NCI-H1930 (cell line): Measurements from ENCODE around the gene BMERB1.

ENCODE experiments used
- DNase-seq, 2 experiments: peaks; one replicate each; lab custom pipeline; 2025; lab: John Stamatoyannopoulos, UW

The BMERB1 gene

DNA sequence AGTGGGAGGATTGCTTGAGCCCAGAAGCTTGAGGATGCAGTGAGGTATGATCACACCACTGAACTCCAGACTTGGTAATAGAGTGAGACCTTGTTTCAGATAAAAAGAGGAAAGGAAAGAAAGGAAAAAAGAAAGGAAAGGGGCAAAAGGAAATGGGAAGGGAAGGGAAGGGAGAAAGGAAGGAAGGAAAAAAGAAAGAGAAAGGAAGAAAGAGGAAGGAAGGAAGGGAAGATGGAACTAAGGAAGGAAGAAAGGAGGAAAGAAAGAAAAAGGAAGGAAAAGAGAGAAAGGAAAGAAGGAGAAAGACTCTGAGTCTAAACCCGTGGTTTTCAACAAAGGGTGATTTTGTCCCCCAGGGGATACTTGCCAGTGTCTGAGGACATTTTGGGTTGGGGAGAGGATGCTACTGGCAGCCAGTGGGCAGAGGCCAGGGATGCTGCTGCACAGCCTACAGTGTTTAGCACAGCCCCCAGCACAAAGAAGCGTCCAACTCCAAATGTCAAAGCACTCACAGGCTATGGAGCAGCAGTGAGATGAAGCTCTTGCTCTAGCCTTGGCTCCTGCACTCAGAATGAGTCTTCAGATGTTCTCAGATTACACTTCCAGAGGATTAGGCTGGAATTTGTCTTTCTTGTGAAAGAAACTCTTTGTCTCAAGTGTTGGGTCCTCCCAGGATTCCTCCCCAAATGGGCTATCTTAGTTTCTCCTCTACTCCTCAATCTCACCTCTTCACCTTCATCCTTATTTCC lies 64.2 kb downstream of the BMERB1 start:
- DNase-seq: no peak

DNA sequence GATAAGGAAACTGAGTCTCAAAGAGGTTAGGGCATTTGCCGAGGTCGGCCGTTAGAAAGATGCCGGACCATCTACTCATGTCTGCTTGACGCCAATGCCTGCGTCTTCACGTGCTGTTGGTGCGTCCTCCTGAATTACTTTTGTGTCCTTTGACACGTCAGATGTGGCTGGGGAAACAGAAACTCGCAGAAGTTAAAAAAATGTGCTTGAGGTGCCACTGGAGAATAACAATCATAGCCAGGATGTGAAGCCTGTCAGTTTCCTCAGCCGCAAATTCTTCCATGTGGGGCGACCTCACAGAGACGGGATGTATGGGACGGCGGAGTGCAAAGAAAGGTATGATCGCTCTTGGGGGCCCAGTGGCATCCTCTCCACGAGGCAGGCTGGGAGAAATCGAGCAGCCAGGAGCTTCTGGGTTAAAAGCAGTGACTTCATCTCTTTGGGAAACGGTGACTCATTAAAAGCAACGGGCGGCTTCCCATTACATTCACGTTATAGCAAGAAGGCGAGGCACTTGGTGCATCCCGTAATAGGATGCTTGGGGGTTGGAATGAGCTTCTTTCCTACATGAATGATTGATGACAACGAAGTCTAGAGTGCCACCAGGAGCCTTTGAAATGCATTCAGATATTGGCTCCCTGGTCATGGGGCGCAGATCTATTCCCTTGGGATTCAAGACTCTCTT lies 67.8 kb downstream of the BMERB1 start:
- DNase-seq: no peak

DNA sequence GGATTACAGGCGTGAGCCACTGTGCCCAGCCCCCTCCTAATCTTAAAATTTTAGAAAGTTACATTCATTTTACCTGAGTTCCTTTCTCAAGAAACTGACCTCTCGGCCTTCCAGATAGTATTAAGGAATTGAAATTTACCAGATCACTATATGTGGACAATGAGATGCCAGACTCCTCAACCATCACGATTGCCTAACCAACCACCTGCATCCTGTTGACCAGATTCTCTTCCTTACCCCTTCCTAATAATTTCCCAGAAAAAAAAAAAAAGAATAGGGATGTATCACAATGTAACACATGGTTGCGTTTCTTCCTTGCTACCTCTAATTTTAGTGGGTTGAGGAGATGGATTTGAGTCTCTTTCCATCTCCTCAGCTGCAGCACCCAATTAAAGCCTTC lies 72.1 kb downstream of the BMERB1 start:
- DNase-seq: no peak

DNA sequence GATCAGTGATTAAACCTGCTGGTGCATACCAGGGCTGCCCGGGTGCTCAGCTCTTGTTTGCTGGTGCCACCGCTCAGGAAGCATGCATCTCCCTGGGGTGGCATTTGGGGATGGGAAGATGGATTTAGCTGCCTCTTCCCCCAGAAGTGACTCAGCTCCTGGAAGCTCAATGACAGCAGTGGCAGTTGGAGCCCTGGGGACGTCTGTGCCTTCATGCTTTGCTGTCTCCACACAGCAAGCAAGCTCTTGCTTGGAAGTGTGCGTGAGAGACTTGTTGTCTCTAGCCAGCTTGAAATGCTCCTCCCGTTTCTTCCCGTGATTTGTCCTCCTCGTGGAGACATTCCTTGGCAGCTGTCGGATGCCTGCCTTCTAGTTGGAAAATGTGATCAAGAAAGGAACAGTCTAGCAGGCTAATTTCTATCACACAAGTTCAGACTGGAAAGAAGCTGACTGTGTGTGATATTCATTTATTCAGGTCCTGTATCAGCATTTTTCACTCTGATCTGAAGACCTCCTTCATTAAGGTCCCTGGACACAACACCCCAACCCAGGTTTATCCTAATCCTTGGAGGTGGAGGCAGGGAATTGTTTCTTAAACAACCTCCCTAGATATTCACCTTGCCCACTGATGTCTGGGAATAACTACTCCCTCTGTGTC lies 73.0 kb downstream of the BMERB1 start:
- no peak for DNase-seq

DNA sequence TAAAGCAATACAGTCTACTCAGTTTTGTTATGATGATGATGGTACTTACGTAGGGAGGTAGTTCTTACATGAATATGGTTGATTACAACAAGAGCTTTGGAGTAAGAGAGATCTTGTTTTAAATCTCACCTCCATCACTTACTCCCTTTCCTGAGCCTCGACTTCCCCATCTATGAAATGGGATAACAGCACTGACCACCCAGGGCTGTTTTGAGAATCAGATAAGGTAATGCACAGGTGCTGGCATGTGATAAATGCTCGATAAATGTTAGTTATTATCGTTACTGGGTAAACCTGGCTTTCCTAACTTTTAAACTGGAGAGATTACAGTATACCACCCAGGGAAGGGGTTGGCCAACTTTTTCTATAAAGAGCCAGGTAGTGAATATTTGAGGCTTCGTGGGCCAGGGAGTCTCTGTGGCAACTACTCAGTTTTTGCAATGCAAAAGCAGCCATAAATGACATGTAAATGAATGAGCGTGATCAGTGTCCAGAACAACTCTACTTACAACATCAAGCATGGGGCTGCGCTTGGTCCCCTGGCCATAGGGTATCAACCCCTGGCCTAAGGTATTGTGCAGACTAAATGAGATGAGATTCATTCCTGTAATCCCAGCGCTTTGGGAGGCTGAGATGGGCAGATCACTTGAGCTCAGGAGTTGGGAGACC lies 73.7 kb downstream of the BMERB1 start:
- no peak for DNase-seq

DNA sequence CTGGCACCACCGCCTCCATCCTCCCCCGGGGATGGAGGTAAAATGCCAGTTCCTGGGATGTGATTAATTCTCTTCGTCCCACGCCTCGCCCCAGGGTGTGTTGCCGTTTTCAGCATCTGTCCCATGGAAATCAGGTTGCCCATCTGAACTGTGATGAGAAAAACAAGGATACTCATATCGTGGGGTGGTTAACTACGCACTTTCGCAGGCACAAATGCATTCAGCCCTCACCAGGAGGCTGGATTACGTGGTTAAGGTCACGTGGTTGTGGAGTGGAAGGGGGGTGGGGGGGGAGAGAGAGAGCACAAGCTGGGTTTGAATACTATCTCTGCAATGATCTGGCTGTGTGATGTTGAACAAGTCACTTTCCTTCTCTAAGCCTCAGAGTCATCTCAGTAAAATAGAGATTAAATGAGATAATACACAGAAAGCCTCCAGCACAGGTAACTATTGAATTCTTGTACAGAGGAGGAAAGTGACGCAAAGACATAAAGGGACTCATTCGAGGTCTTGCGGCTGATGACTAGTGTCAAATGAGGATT lies 74.7 kb downstream of the BMERB1 start:
- no peak for DNase-seq

DNA sequence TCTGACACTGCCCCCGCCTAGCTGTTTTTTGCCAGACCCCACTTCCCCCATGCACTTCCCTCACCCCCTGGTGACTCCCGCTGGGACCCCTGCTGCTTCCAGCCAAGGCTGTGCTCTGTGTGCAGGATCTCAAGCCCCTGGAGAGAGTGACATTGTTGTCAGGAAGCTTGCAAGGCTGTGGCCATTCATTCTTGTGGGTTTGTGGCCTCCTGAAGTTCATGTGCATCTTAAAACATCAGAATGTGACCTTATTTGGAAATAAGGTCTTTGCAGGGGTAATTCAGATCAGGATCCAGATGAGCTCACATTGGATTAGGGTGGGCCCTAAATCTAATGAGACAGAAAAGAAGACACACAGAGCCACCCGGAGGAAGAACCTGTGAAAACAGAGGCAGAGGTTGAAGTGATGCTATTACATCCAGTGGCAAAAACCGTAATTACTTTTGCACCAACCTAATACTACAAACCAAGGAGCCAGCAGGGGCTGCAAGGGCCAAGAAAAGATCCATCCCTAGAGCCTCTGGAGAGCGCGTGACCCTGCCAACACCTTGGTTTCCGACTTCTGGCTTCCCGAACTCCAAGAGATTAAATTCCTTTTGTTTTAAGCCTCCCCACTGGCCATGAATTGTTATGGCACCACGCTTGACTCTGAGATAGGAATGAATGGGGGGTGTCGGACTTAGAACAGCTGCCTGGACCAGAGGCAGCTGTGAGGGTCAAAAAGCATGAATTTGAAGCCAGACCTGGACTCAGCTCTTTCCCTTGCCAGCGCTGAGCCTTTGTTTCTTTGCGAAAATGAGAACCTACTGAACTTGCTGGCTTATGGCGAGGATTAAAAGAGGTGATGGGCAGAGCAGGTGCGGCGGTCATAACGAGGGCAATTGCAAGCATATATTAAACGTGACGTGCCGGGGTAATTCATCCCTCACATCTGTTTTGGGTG lies 75.5 kb downstream of the BMERB1 start:
- no peak for DNase-seq

DNA sequence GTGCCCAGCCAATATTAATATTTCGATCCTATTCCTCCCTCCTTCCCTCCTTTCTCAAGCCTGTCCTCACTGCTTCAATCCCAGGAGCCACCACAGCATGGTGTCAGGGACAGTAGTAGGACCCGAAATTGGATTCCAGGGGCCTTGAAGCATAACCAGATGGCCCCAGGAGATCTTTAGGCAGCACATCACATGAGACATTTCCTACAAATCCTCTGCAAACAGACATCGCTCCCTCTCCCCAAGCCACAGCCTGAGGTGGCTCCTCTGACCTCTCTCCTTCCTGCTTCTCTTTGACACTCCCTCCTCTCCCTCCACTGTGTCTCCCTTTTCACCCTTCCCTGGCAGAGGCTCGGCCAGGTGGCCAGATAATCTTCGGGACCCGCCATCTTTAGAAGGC lies 76.6 kb downstream of the BMERB1 start:
- DNase-seq: no peak

DNA sequence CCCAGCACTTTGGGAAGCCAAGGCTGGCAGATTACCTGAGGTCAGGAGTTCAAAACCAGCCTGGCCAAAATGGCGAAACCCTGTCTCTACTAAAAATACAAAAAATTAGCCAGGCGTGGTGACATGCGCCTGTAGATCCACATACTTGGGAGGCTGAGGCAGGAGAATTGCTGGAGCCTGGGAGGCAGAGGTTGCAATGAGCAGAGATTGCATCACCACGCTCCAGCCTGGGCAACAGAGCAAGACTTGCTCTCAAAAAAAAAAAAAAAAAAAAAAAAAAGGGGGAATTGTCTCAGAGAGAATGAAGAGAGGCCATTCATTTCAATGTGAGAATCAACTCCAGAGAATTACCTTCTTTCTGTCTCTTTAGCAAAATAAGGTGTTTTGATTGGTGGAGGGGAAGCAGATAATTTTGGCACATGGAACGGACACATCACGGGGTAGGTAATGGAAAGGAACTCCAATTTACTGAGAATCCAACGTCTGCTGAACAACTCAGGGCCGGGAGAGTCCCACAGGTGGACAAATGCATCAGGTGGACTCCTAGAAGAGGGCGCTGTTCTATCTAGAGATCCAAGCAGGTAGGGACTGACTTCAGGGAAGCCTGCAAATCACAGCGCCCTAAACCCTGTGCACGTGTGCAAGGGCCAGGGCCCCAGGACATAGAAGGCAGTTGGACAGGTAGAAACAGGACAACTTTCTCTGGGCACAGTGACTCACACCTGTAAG lies 77.5 kb downstream of the BMERB1 start:
- no peak for DNase-seq

DNA sequence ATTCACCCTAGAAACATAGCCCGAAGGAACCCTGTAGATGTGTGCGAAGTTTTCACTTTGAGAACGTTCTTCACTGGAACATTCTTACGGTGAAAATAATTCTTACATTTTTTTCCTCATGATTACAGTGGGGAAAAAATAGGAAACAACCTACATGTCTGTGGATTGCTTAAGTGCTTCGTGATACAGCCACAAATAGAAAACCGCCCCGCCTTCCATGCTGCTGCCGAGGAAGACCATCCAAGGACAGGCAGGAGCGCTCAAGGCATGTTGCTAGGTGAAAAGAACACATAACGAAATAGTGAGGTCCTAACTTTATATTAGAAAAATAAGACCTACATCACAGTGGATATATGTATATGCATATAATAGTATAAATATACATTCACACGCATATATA lies 78.8 kb downstream of the BMERB1 start:
- no peak for DNase-seq

DNA sequence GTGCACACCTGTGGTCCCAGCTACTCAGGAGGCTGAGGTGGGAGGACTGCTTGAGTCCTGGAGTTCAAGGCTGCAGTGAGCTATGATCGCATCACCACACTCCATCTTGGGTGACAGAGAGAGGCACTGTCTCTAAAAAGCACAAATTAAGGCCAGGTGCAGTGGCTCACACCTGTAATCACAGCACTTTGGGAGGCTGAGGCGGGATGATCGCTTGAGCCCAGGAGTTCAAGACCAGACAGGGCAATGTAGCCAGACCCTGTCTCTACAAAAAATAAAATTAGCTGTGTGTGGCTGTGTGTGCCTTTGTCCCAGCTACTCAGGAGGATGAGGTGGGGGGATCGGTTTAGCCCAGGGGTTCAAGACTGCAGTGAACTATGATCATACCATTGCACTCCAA lies 81.6 kb downstream of the BMERB1 start:
- DNase-seq: no peak

DNA sequence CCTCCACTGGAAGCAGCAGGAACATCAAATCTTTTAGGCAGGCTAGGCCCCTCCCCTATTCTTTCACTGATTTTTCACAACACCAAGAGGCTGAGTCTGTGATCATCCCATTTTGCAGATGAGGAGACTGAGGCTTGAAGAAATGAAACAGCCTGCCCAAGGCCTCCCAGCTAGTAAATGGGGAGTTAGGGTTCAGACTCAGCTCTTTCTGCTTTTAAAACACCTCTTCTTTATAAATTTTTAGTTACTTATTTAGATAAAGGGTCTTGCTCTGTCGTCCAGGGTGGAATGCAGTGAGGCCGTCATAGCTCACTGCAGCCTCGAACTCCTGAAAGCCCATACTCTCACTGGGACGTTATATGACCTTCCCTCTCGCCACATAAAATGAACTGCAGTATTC lies 82.2 kb downstream of the BMERB1 start:
- DNase-seq: no peak

DNA sequence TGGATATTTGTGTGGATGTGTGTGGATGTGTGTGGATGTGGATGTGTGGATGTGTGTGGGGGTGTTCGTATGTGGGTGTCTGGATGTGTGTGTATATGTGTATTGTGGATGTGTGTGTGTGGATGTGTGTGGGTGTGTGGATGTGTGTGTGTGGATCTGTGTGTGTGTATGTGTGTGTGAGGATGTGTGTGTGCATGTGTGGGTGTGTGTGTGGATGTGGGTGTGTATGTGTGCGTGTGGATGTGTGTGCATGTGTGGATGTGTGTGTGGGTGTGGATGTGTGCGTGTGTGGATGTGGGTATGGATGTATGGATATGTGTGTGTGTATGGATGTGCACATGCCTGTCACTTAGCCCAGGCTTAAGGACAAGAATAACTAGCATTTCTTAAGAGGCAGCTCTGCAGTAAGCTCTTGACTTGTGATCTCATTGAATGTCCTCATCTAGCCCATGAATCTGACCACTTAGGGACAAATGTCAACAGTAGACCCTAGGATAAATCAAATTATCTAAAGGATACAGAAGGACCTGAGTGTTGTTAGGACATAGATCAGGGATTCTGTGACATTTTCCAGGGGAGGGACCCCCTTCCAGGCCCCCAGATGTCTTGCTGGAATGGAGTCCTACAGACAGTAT lies 83.5 kb downstream of the BMERB1 start:
- DNase-seq: no peak

DNA sequence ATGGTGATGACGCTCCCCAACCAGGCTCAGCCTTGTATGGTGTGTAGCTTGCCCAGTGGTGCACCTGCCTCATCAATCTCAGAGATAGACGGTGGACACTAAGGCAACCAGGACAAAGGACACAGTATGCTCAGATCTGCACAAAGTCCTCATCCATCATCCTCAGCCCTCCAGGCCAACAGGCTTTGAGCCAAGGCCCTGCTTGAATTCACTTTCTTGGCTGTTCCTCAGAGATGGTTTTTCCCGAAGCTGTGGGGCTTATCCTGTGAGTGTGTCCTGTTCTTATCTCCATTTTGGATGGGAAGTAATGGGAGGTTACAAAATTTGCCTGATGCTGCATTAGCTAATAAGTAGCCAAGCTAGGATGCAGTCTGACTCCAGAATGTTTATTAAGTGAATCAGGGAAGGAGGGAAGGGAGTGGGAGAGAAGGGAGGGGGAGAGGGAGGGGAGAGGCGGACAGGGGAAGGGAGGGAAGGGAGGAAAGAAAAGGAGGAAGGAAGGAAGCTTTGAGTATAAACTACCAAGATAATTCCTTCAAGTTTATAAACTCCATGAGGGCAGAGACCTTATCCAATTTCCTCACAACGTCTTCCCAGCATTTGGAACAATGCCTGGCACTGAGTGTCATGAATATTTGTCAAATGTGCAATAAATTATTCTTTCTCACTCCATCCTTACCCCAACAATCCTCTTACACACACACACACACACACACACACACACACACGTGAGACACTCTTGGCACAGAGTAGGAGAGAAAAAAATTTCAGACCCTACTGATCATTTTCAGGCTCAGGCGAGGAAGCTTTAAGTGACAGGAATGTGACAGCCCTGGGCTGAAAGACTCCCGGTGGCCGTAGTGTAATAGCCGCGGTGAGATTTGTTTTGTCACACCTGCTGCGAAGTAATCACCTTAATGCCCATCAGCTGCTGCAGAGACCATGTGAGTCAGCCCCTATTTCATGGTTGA lies 84.3 kb downstream of the BMERB1 start:
- no peak for DNase-seq

DNA sequence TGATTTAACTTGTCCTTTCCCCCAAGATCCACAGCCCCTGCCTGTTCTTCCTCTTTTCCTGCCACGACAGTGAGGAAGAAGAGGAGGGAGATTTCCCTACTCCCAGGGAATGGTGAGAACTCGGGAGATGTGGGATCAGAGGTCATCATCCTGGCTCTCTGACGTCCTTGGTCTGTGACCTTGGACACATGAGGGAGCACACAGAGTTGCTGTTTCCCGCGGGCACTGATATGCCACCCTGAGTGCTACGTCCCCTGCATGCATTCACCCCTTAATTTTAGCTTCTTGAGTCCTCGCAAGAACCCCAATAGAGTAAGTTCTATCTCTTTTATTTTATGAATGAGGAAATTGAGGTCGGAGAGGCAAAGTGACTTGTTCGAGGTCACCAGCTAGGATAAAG lies 85.4 kb downstream of the BMERB1 start:
- DNase-seq: no peak

DNA sequence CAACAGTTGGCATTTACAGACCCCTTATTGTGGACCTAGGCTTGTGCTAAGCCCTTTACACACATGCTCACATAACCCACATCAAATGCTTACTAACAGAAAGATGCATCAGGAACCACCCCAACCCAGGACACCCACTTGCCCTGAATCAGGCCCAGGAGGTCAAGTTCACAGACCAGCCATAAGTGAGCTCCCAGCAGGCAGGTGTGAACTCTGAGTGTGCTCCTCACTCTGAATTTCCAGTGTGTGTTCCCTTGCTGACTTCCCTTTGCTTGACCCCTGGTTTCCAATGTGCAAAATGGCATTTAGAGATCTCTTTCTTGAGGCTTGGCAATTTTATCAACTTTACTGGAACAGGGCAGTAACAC lies 87.0 kb downstream of the BMERB1 start:
- DNase-seq: no peak

DNA sequence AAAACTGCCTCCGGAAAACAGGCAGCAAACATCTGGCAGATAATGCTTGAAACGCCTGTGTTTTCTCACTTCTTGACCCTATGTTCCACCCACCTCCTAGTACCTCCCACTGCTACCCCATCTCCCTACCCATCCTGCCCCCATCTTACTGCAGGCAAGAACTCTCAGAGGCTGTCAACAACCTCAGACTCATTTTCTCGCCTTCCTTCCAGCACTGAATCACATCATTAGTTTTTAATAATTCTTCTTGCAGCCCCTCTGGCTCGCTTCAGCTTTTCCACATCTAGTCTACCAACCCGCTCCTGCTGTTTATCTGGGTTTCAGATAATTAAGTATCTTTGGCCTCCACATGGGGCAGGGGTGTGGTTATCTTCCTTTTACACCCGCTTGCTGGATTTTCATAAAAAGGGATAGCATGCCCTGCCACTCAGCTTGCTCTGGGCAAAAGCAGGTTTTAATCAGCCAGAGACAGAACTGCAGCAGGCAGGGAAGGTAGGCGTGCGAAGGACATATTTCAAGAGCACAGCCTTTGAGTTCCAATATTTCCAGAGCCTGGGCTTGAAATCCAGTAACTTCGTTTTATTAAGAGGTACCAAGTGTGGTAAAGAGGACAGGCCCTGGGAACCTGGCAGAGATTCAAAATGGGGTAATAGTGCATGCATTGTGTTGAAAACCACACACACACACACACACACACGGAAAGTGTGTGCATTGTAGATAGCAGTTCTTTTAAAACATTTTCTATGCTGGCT lies 87.5 kb downstream of the BMERB1 start:
- DNase-seq: no peak

DNA sequence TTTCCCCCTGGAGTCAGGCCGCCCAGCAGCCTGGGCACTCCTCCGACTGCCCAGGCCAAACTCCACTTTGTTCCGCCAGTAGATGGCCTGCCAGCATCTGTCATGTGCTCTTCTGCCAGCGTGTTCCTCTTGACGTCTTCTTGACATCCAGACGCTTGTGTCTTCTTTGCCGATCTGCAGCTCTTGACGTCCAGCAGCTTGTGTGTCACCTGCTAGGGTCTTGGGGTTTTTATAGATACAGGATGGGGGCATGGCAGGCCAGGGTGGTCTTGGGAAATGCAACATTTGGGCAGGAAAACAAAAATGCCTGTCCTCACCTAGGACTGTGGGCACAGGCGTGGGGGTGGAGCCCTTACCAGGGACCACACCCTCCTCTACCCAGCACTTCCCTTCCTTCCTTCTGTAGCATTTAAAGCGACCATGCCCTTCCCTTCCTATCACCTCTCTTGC lies 88.7 kb downstream of the BMERB1 start:
- no peak for DNase-seq
